Measurements from ENCODE around the gene LHX1. TPM values are rescaled to one million over a fixed set of nuclear protein-coding genes. Genes with fewer than 3 reads are reported as not detected.

Gene LHX1
- 0.58 and 0.74 TPM in 2 replicates for total RNA-seq (2011; cell fraction: chromatin; rRNA removed; ENCODE audit: low replicate concordance)
- 0.53 and 1.5 TPM in 2 replicates for total RNA-seq (2011; cell fraction: nucleolus; rRNA removed)
- 0.15 TPM in 1 of 2 replicates, not detected in the other for total RNA-seq (2011; cell fraction: nucleoplasm; rRNA removed)
- total RNA-seq (2014; rRNA removed) (0.05 TPM in 1 of 2 replicates, not detected in the other), total RNA-seq (2014; rRNA removed; fragmentation: Illumina TruSeq; extraction: Trizol) (not detected in 2 replicates), total RNA-seq (2015; rRNA removed; fragmentation: Illumina TruSeq; extraction: Trizol) (not detected in 2 replicates), total RNA-seq (2021) (0.07 TPM in 1 of 2 replicates, not detected in the other), polyA plus RNA-seq (2011; rRNA removed) (0.05 and 0.64 TPM in 2 replicates), polyA plus RNA-seq (2014; fragmentation: Illumina TruSeq; extraction: Trizol) (0.04 TPM in 1 of 2 replicates, not detected in the other), polyA plus RNA-seq (2014; fragmentation: Nextera tagmentation; extraction: Ambion mirVana) (not detected), polyA plus RNA-seq (2014; rRNA removed) (not detected in 2 replicates), polyA minus RNA-seq (2011; rRNA and poly(A)+ RNA removed) (0.49 TPM in 1 of 2 replicates, not detected in the other), Bru-seq, nascent RNA (percentile 22 among the genes with signal in this experiment), BruChase-seq, experiment 1, labeled RNA remaining after a 2-hour chase (not detected), BruChase-seq, experiment 2, labeled RNA remaining after a 6-hour chase (not detected)
- 0.18 and 1.1 TPM in 2 replicates for polyA plus RNA-seq (2011; cell fraction: cytosol; rRNA removed)
- 0.13 and 5.4 TPM in 2 replicates for polyA plus RNA-seq (2011; cell fraction: nucleus; rRNA removed)
- not detected in 2 replicates for polyA plus RNA-seq (2012)
- 2.2 TPM in 1 of 2 replicates, not detected in the other for polyA minus RNA-seq (2011; cell fraction: cytosol; rRNA and poly(A)+ RNA removed)
- 0.81 TPM in 1 of 2 replicates, not detected in the other for polyA minus RNA-seq (2011; cell fraction: nucleus; rRNA and poly(A)+ RNA removed)
- long read RNA-seq, experiment 1, partial matches to known transcripts = 0 of 1 reads
- long read RNA-seq, experiment 1, other reads (novel, unspliced or antisense) = 1 of 1 reads
- long read RNA-seq, experiment 2, partial matches to known transcripts = 0 of 1 reads
- long read RNA-seq, experiment 2, other reads (novel, unspliced or antisense) = 0 of 1 reads
- long read RNA-seq, experiment 3 = 0 reads

DNA sequence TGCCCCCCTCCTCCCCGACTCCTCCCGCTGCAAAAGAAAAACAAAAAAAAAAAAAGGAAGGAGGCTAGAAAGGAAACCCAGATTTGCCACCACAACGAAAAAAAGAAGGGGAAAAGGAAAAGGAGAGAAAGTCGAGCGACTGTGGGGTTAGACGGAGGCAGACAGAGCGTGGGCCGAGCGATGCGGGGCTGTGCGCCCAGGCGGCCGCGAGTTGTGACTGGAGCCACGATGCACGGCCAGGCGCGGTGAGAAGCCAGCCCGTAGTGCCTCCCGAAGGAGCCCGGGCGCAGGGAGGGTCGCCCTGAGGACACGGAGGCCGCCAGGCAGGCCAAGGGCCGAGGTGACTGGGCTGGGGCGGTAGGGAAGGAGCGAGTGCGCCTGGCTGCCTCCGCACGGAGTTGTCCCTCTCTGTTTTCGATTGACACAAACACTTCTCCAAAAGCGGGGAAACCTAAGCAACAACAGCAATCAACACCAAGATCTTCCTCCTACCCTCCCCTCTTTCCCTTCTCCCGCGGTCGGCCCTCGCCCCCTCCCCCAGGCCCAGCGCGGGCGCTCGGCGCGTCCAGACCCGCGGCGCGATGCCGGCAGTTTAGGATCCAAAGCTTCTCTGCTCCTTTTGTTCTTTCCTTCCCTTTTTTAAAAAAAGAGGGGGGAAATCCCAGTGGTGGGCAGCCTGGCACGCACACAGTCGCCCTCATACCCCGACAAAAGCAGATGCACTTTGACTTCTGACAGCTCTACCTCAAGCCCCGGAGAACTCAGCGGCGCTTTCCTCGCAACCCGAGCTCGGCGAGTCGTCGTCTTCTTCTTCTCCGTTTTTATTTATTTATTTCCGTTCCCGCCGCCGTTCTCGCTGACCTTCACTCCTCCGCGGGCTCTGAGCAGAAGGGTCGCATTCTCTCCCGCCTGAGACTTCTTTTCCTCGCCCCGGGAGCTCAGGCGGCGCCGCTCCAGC is at the start of gene LHX1:
TSS of gene LHX1 (plus strand) at position 475 of the 958 bp plus-strand sequence. CDS start 723 bp downstream, outside the sequence.
- Histone ChIP-seq H3K4me2 (ENCODE audit: insufficient read depth, low read length) (peak within 1 kb of the TSS; percentile 11; the same call in 1 of the 2 replicates), H3K9me3 (replicated peaks; ENCODE audit: control insufficient read depth, insufficient read depth, low read depth, low read length) (no peaks in the 10 kb centered on the region), H3K79me2 (ENCODE audit: control insufficient read depth, insufficient read depth, low read length) (no peaks in the 10 kb centered on the region), H3K9ac (ENCODE audit: insufficient read depth in 1 of 2, low read depth in 2 of 2, low read length in 2 of 2) (peak within 1 kb of the TSS in 1 of 2 experiments; percentile 17; a peak in 1 of 4 replicates), H3K4me3 (no peak within 1 kb of the TSS), H3K27me3 (ENCODE audit: control insufficient read depth in 2 of 2, insufficient read depth in 2 of 2, low read length in 2 of 2) (peaks cover 77 to 88% of the 10 kb centered on the region in 2 experiments), H3K36me3 (ENCODE audit: control insufficient read depth, insufficient read depth, low read length) (no peaks in the 10 kb centered on the region), H3K27ac (ENCODE audit: extremely low read depth, low read depth, low read length) (no peak within 1 kb of the TSS), H3K9me1 (ENCODE audit: control insufficient read depth, insufficient read depth, low read length) (peaks cover 3% of the 10 kb centered on the region), H2AFZ (ENCODE audit: low read depth, low read length) (no peak within 1 kb of the TSS), H4K20me1 (replicated peaks; ENCODE audit: control insufficient read depth, insufficient read depth, low read length) (peaks cover 45% of the 10 kb centered on the region), H3K4me1 (replicated peaks in 1 of 2; ENCODE audit: control insufficient read depth in 2 of 2, insufficient read depth in 2 of 2, low read length in 2 of 2) (peaks cover 0 to 60% of the 10 kb centered on the region in 2 experiments; a peak in 3 of 5 replicates)
- intact Hi-C loops (cut with micrococcal nuclease) = no loop called here
- CTCF ChIA-PET (ENCODE audit: low intra/inter-chr PET ratio) = no interaction called here
- FAIRE-seq = no peak
- no peak for DNase-seq (ENCODE audit: extremely low read depth in 1 of 4, low spot score in 3 of 4)
- in situ Hi-C loops (cut with MboI) = no loop called here
- BruUV-seq (replicated peaks) = no TSS peak
- peak; percentile 10; the same call in 2 of the 3 replicates for ATAC-seq
- WGBS (ENCODE audit: insufficient coverage, low coverage, missing lambda C conversion rate) = 14% methylated on average over 33 of the region's 75 CpGs
- POLR2A ChIA-PET = interaction anchor here (0.6 to 0.7 kb wide), 3 partner anchors 9 to 345 kb away, joined by 3 read pairs; no protein-coding TSS in a partner anchor
- TF ChIP-seq PHB (CRISPR knock-in tag; IDR thresholded peaks at IDR 0.05) = no peak
- TF ChIP-seq MCM2 (IDR thresholded peaks at IDR 0.05; ENCODE audit: low read depth) = no peak
- TF ChIP-seq, protein P1, sequence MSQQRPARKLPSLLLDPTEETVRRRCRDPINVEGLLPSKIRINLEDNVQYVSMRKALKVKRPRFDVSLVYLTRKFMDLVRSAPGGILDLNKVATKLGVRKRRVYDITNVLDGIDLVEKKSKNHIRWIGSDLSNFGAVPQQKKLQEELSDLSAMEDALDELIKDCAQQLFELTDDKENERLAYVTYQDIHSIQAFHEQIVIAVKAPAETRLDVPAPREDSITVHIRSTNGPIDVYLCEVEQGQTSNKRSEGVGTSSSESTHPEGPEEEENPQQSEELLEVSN (IDR thresholded peaks at IDR 0.05; ENCODE audit: borderline replicate concordance in 1 of 2, extremely low read depth in 1 of 2, insufficient read depth in 1 of 2, insufficient read length in 1 of 2, low read depth in 1 of 2, low read length in 1 of 2, poor library complexity in 1 of 2, severe bottlenecking in 1 of 2) = peak in 1 of 2 experiments; percentile 7
- TF ChIP-seq KLF10 (CRISPR knock-in tag; IDR thresholded peaks at IDR 0.05) = no peak
- 0 out of 2 replicates have a peak, but pooled peaks have one; percentile 12 for TF ChIP-seq EGR1 (conservative IDR thresholded peaks at IDR 0.05)
- TF ChIP-seq PHF8 (IDR thresholded peaks at IDR 0.05; ENCODE audit: borderline replicate concordance, low read length) = no peak
- no peak for TF ChIP-seq POLR2A (conservative IDR thresholded peaks at IDR 0.05)
- no peak for TF ChIP-seq NR3C1 (CRISPR knock-in tag; IDR thresholded peaks at IDR 0.05)
- TF ChIP-seq C11orf30 (IDR thresholded peaks at IDR 0.05; ENCODE audit: low read depth) = no peak
- TF ChIP-seq, protein P2, sequence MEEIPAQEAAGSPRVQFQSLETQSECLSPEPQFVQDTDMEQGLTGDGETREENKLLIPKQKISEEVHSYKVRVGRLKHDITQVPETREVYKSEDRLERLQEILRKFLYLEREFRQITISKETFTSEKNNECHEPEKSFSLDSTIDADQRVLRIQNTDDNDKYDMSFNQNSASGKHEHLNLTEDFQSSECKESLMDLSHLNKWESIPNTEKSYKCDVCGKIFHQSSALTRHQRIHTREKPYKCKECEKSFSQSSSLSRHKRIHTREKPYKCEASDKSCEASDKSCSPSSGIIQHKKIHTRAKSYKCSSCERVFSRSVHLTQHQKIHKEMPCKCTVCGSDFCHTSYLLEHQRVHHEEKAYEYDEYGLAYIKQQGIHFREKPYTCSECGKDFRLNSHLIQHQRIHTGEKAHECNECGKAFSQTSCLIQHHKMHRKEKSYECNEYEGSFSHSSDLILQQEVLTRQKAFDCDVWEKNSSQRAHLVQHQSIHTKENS (CRISPR knock-in tag; IDR thresholded peaks at IDR 0.05) = no peak
